ENCODE measurements around the gene PSMD13. TPM values are rescaled to one million over a fixed set of nuclear protein-coding genes. Genes with fewer than 3 reads are reported as not detected.

Gene PSMD13
- total and polyA plus RNA-seq, 2 of the 13 experiments (the other 11 are each of a cell fraction or from before 2014, with no cell fraction given): 83.0 to 117 TPM

- in situ Hi-C loops (cut with HindIII; ENCODE audit: extremely low pct_ligation_motif_present, low pct_unique_long_range_greater_than_20kb) (no loop called here), intact Hi-C loops (cut with micrococcal nuclease; ENCODE audit: unreplicated experiment) (no loop called here)
- DNase-seq (ENCODE audit: low spot score): no peak
- CTCF ChIA-PET (ENCODE audit: low intra/inter-chr PET ratio, low total read pairs): no interaction called here
- no peak for FAIRE-seq
- H3K9me3 ChIP-seq (ENCODE audit: low read length): no peaks in the 10 kb centered on the region
- peaks cover 30% of the 10 kb centered on the region for H3K4me1 ChIP-seq (ENCODE audit: insufficient read depth, low read length)
- peaks cover 3% of the 10 kb centered on the region; the same call in 1 of the 2 replicates for H4K20me1 ChIP-seq (ENCODE audit: insufficient read depth, low read length)
- H3K36me3 ChIP-seq (replicated peaks in 1 of 2; ENCODE audit: control insufficient read depth in 1 of 2, insufficient read depth in 2 of 2, low read length in 2 of 2): peaks cover 35 to 55% of the 10 kb centered on the region in 2 experiments
- BruUV-seq (replicated peaks): no TSS peak
- H3K79me2 ChIP-seq (ENCODE audit: insufficient read depth, low read length): peaks cover 39% of the 10 kb centered on the region
- H3K9ac ChIP-seq (ENCODE audit: insufficient read depth, low read depth, low read length): no peak overlapping the region
- H3K27ac ChIP-seq (ENCODE audit: extremely low read length, insufficient read depth, low read length): no peak overlapping the region
- WGBS (ENCODE audit: low lambda C conversion rate): 100% methylated on average over 1 of the region's 5 CpGs
- no peaks in the 10 kb centered on the region; a peak in 1 of 5 replicates for H3K27me3 ChIP-seq (ENCODE audit: control insufficient read depth in 1 of 2, insufficient read depth in 2 of 2, low read length in 2 of 2)
- H3K4me3 ChIP-seq (replicated peaks in 1 of 3; ENCODE audit: insufficient read depth in 1 of 3, low read depth in 2 of 3, low read length in 3 of 3): no peak overlapping the region
- POLR2A ChIA-PET: no interaction called here
- TF ChIP-seq ZNF773 (CRISPR knock-in tag; IDR thresholded peaks at IDR 0.05; ENCODE audit: borderline replicate concordance): no peak
- TF ChIP-seq ZNF75D (CRISPR knock-in tag; IDR thresholded peaks at IDR 0.05; ENCODE audit: borderline replicate concordance): no peak
- TF ChIP-seq NFIB (CRISPR knock-in tag; IDR thresholded peaks at IDR 0.05; ENCODE audit: borderline replicate concordance): no peak
- no peak for TF ChIP-seq ATF7-NPFF (CRISPR knock-in tag; IDR thresholded peaks at IDR 0.05; ENCODE audit: low read depth)
- TF ChIP-seq KMT2A (CRISPR knock-in tag; IDR thresholded peaks at IDR 0.05): no peak
- no peak for TF ChIP-seq NCOA1 (CRISPR knock-in tag; IDR thresholded peaks at IDR 0.05)
- TF ChIP-seq ZNF225 (CRISPR knock-in tag; IDR thresholded peaks at IDR 0.05): 0 out of 2 replicates have a peak, but pooled peaks have one; percentile 29
- no peak for ATAC-seq
- no peak overlapping the region for H2AFZ ChIP-seq (ENCODE audit: low read length)
- no peak overlapping the region for H3K4me2 ChIP-seq (ENCODE audit: low read depth, low read length)
Measured at GRCh38 chr11:210803-211180, 26.0 kb upstream of the PSMD13 start.

- CTCF ChIA-PET (ENCODE audit: low intra/inter-chr PET ratio, low total read pairs): no interaction called here
- in situ Hi-C loops (cut with HindIII; ENCODE audit: extremely low pct_ligation_motif_present, low pct_unique_long_range_greater_than_20kb): no loop called here
- no peak overlapping the region for H3K9ac ChIP-seq (ENCODE audit: insufficient read depth, low read depth, low read length)
- TF ChIP-seq CCDC6 (CRISPR knock-in tag; IDR thresholded peaks at IDR 0.05): no peak
- TF ChIP-seq ZNF615 (CRISPR knock-in tag; IDR thresholded peaks at IDR 0.05; ENCODE audit: borderline replicate concordance): no peak
- TF ChIP-seq MED13 (CRISPR knock-in tag; IDR thresholded peaks at IDR 0.05): no peak
- TF ChIP-seq GATA4 (IDR thresholded peaks at IDR 0.05; ENCODE audit: borderline replicate concordance, low read depth): no peak
- TF ChIP-seq TBL1XR1 (IDR thresholded peaks at IDR 0.05; ENCODE audit: borderline replicate concordance, low read length, partially characterized antibody): no peak
- no peak for TF ChIP-seq ZNF460 (CRISPR knock-in tag; IDR thresholded peaks at IDR 0.05; ENCODE audit: borderline replicate concordance)
- no peak for TF ChIP-seq ZNF337 (CRISPR knock-in tag; IDR thresholded peaks at IDR 0.05; ENCODE audit: borderline replicate concordance, low read depth)
- TF ChIP-seq DZIP1 (CRISPR knock-in tag; IDR thresholded peaks at IDR 0.05): no peak
- TF ChIP-seq ZNF800 (CRISPR knock-in tag; IDR thresholded peaks at IDR 0.05): no peak
Measured at GRCh38 chr11:211295-211694, 25.5 kb upstream of the PSMD13 start.

More at GRCh38 chr11:211295-211694, 25.5 kb upstream of the PSMD13 start:
- no peaks in the 10 kb centered on the region for H3K9me3 ChIP-seq (ENCODE audit: low read length)
- no peak overlapping the region for H2AFZ ChIP-seq (ENCODE audit: low read length)
- no peak overlapping the region for H3K4me3 ChIP-seq (replicated peaks in 1 of 3; ENCODE audit: insufficient read depth in 1 of 3, low read depth in 2 of 3, low read length in 3 of 3)
- H3K4me1 ChIP-seq (ENCODE audit: insufficient read depth, low read length): peaks cover 30% of the 10 kb centered on the region
- DNase-seq (ENCODE audit: low spot score) (no peak), ATAC-seq (no peak), FAIRE-seq (no peak)
- H3K27ac ChIP-seq (ENCODE audit: extremely low read length, insufficient read depth, low read length): no peak overlapping the region
- peaks cover 34% of the 10 kb centered on the region for H3K79me2 ChIP-seq (ENCODE audit: insufficient read depth, low read length)
- POLR2A ChIA-PET: no interaction called here
- no peaks in the 10 kb centered on the region; the same call in 1 of the 2 replicates for H4K20me1 ChIP-seq (ENCODE audit: insufficient read depth, low read length)
- WGBS (ENCODE audit: low lambda C conversion rate): no CpG with 5 or more reads among the region's 5 CpGs
- intact Hi-C loops (cut with micrococcal nuclease; ENCODE audit: unreplicated experiment): no loop called here
- H3K27me3 ChIP-seq (ENCODE audit: control insufficient read depth in 1 of 2, insufficient read depth in 2 of 2, low read length in 2 of 2): no peaks in the 10 kb centered on the region; a peak in 1 of 5 replicates
- peaks cover 35 to 57% of the 10 kb centered on the region in 2 experiments for H3K36me3 ChIP-seq (replicated peaks in 1 of 2; ENCODE audit: control insufficient read depth in 1 of 2, insufficient read depth in 2 of 2, low read length in 2 of 2)
- no TSS peak for BruUV-seq (replicated peaks)
- no peak overlapping the region for H3K4me2 ChIP-seq (ENCODE audit: low read depth, low read length)

Data from HepG2 (cell line).